Esophagus squamous epithelium (tissue), 5 donors: ENCODE measurements around the gene LSM10. TPM values are rescaled to one million over a fixed set of nuclear protein-coding genes. Genes with fewer than 3 reads are reported as not detected.

Source experiments
- DNase-seq: peaks from one replicate; lab custom pipeline; 2025; lab: John Stamatoyannopoulos, UW
- H3K27ac ChIP-seq, 4 donors: fragments of 200-600 bp; sonication (generic); one replicate each; pipeline ENCODE4 v1.5.1; 2016 to 2019; ENCODE audit warnings: mild to moderate bottlenecking in 1 of 4
- H3K27me3 ChIP-seq, 4 donors: fragments of 200-600 bp; sonication (generic); 1 replicate in 3 of 4; 2 replicates in 1 of 4; pipeline versions ENCODE4 v1.5.1 to v1.6.0; 2017 to 2021; ENCODE audit warnings: antibody characterized with exemption in 1 of 4
- H3K36me3 ChIP-seq, 3 donors: fragments of 200-600 bp; sonication (generic); one replicate each; pipeline ENCODE4 v1.5.1; 2016 to 2019
- H3K4me1 ChIP-seq, 3 donors: fragments of 200-600 bp; sonication (generic); one replicate each; pipeline ENCODE4 v1.5.1; 2017 to 2019
- H3K4me3 ChIP-seq, 4 donors: fragments of 200-600 bp; sonication (generic); 1 replicate in 3 of 4; 2 replicates in 1 of 4; pipeline ENCODE4 v1.5.1; 2016 to 2019; ENCODE audit warnings: mild to moderate bottlenecking in 2 of 4, moderate library complexity in 1 of 4
- H3K9me3 ChIP-seq, 3 donors: fragments of 200-600 bp; sonication (generic); one replicate each; pipeline ENCODE4 v1.5.1; 2016 to 2019
- POLR2A ChIP-seq, 4 donors: fragments of 450-650 bp; IDR thresholded peaks; one replicate each; pipeline ENCODE4 v1.6.1; 2017; ENCODE audit warnings: antibody characterized with exemption in 4 of 4, mild to moderate bottlenecking in 4 of 4, moderate library complexity in 3 of 4
- WGBS, 2 donors: methylation state at CpG; one replicate each; pipeline ENCODE4 v1.1.5; 2018; 5-methylcytosine and 5-hydroxymethylcytosine counted together
- intact Hi-C: fragments of 100-400 bp; cut with DNase I; formaldehyde crosslinking; loops from one replicate; pipeline ENCODE4 v1.15.0; 2022
- total RNA-seq, 4 donors: library from RNA; depleted of rRNA; stranded (reverse); fragments of >200 nt; gene quantifications; one replicate each; pipeline ENCODE4 v1.1.0, GENCODE V29; 2016
- TF ChIP-seq, protein P1 (sequence below), 6 experiments: fragments of 450-650 bp in 4 of 6; fragments of 200-600 bp in 2 of 6; sonication (generic) in 2 of 6; IDR thresholded peaks; one replicate each; pipeline ENCODE4 v1.5.1; 2016 to 2019; ENCODE audit warnings: antibody characterized with exemption in 6 of 6, mild to moderate bottlenecking in 4 of 6, moderate library complexity in 4 of 6
- donor health status: DM: yes; HTN: yes; CAD: no.

LSM10 gene
- total RNA-seq, 4 donors from 2014 or later: 8.5 to 29.4 (median 16.9) TPM

GRCh38 chr1:36382669-36383068 is 15.0 kb downstream of the LSM10 start:
- Histone ChIP-seq H3K36me3 (peaks cover 0 to 32% (median 0%) of the 10 kb centered on the region in 3 donors), H3K27me3 (no peaks in the 10 kb centered on the region), H3K9me3 (no peaks in the 10 kb centered on the region), H3K4me1 (peaks cover 27 to 77% (median 34%) of the 10 kb centered on the region in 3 donors), H3K27ac (no peak overlapping the region), H3K4me3 (no peak overlapping the region)
- intact Hi-C loops: no loop called here
- TF ChIP-seq POLR2A (IDR thresholded peaks at IDR 0.05): no peak
- TF ChIP-seq, protein P1, sequence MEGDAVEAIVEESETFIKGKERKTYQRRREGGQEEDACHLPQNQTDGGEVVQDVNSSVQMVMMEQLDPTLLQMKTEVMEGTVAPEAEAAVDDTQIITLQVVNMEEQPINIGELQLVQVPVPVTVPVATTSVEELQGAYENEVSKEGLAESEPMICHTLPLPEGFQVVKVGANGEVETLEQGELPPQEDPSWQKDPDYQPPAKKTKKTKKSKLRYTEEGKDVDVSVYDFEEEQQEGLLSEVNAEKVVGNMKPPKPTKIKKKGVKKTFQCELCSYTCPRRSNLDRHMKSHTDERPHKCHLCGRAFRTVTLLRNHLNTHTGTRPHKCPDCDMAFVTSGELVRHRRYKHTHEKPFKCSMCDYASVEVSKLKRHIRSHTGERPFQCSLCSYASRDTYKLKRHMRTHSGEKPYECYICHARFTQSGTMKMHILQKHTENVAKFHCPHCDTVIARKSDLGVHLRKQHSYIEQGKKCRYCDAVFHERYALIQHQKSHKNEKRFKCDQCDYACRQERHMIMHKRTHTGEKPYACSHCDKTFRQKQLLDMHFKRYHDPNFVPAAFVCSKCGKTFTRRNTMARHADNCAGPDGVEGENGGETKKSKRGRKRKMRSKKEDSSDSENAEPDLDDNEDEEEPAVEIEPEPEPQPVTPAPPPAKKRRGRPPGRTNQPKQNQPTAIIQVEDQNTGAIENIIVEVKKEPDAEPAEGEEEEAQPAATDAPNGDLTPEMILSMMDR (IDR thresholded peaks at IDR 0.05): no peak
- 81 to 95% methylated on average over 4 of the region's 4 CpGs for WGBS, 2 donors
- no peak for DNase-seq

GRCh38 chr1:36382231-36382630 is 15.5 kb downstream of the LSM10 start:
- H3K9me3 ChIP-seq: no peaks in the 10 kb centered on the region
- peaks cover 0 to 34% (median 0%) of the 10 kb centered on the region in 3 donors for H3K36me3 ChIP-seq
- DNase-seq: no peak
- WGBS, 2 donors: 94 to 96% methylated on average over 9 of the region's 9 CpGs
- H3K4me3 ChIP-seq: no peak overlapping the region
- intact Hi-C loops: no loop called here
- TF ChIP-seq, protein P1 (IDR thresholded peaks at IDR 0.05): no peak
- no peak for TF ChIP-seq POLR2A (IDR thresholded peaks at IDR 0.05)
- peaks cover 27 to 76% (median 29%) of the 10 kb centered on the region in 3 donors for H3K4me1 ChIP-seq
- H3K27ac ChIP-seq: no peak overlapping the region
- H3K27me3 ChIP-seq: no peaks in the 10 kb centered on the region

- Histone ChIP-seq H3K36me3 (peaks cover 0 to 34% (median 0%) of the 10 kb centered on the region in 3 donors), H3K27ac (no peak overlapping the region), H3K4me1 (peaks cover 20 to 72% (median 23%) of the 10 kb centered on the region in 3 donors), H3K4me3 (no peak overlapping the region), H3K9me3 (no peaks in the 10 kb centered on the region), H3K27me3 (no peaks in the 10 kb centered on the region)
- intact Hi-C loops: no loop called here
- 86 to 92% methylated on average over 5 of the region's 5 CpGs for WGBS, 2 donors
- DNase-seq: no peak
- TF ChIP-seq, protein P1 (IDR thresholded peaks at IDR 0.05): no peak
- TF ChIP-seq POLR2A (IDR thresholded peaks at IDR 0.05): no peak
Observed at GRCh38 chr1:36381405-36381804, 16.3 kb downstream of the LSM10 start.

DNA sequence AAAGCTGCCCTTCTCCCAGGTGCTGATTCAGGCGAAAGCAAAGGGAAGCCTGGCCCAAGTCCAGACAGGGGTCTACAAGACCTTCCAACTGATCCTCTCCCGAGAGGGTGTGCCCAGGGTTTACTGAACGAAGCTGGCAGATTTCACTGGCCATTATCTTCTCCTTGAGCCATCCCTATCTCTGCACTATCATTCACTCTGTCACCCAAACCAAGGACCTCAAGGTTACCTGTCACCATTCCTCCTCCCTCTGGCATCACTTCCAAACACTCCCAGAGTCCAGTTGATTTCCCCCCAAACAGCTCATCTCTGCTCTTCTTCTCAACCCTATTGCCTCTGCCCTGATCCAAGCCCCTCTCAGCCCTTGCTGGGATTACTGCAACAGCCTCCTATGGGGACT is 16.9 kb downstream of the LSM10 start:
- H3K36me3 ChIP-seq: peaks cover 0 to 34% (median 0%) of the 10 kb centered on the region in 3 donors
- H3K27ac ChIP-seq: peak overlapping the region in 2 of 4 donors; percentile 26 to 51
- H3K27me3 ChIP-seq: no peaks in the 10 kb centered on the region
- no peak overlapping the region for H3K4me3 ChIP-seq
- intact Hi-C loops: no loop called here
- no peaks in the 10 kb centered on the region for H3K9me3 ChIP-seq
- WGBS, 2 donors: 84 to 88% methylated on average over 3 of the region's 3 CpGs
- no peak for TF ChIP-seq POLR2A (IDR thresholded peaks at IDR 0.05)
- TF ChIP-seq, protein P1 (IDR thresholded peaks at IDR 0.05): no peak
- DNase-seq: no peak
- peaks cover 20 to 78% (median 24%) of the 10 kb centered on the region in 3 donors for H3K4me1 ChIP-seq

GRCh38 chr1:36380143-36380619 is 17.5 kb downstream of the LSM10 start:
- Histone ChIP-seq H3K4me3 (no peak overlapping the region), H3K27me3 (no peaks in the 10 kb centered on the region), H3K36me3 (peaks cover 0 to 34% (median 0%) of the 10 kb centered on the region in 3 donors), H3K4me1 (peaks cover 24 to 84% (median 30%) of the 10 kb centered on the region in 3 donors), H3K9me3 (no peaks in the 10 kb centered on the region), H3K27ac (peak overlapping the region in 2 of 4 donors; percentile 25 to 51)
- WGBS, 2 donors: 77 to 80% methylated on average over 4 to 5 of the region's 5 CpGs
- intact Hi-C loops: no loop called here
- no peak for DNase-seq
- no peak for TF ChIP-seq POLR2A (IDR thresholded peaks at IDR 0.05)
